HEK293 (cell line): Measurements from ENCODE around the gene MCUR1.

Experiments
- CTCF ChIP-seq: fragments of 450-650 bp; formaldehyde crosslinking; IDR thresholded peaks from 2 replicates; pipeline ENCODE4 v1.5.1; 2016; ENCODE audit warnings: missing biosample characterization, missing genetic modification characterization
- TSHZ1 ChIP-seq: fragments of 450-650 bp; formaldehyde crosslinking; IDR thresholded peaks from 2 replicates; pipeline ENCODE4 v1.5.1; 2016; ENCODE audit warnings: missing biosample characterization, missing genetic modification characterization, borderline replicate concordance
- ZNF140 ChIP-seq: fragments of 450-650 bp; formaldehyde crosslinking; IDR thresholded peaks from 2 replicates; pipeline ENCODE4 v1.5.1; 2016; ENCODE audit warnings: missing biosample characterization, missing genetic modification characterization

DNA sequence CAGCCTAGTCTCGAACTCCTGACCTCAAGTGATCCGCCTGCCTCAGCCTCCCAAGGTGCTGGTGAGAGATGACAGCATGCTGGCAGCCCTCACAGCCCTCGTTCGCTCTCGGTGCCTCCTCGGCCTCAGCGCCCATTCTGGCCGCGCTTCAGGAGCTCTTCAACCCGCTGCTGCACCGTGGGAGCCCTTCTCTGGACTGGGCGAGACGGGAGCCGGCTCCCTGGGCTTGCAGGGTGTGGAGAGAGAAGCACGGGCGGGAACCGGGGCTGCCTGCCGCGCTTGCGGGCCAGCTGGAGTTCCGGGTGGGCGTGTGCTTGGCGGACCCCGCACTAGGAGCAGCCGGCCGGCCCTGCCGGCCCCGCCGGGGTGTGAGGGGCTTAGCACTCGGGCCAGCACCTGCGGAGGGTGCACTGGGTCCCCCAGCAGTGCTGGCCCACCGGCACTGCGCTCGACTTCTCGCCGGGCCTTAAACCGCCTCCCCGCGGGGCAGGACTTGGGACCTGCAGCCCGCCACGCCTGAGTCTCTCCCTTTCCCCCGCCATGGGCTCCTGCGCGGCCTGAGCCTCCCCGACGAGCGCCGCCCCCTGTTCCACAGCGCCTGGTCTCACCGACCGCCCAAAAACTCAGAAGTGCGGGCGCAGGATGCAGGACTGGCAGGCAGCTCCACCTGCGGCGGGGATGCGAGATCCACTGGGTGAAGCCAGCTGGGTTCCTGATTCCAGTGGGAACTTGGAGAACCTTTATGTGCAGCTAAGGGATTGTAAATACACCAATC, 71.2 kb downstream of the MCUR1 start:
- no peak for TF ChIP-seq TSHZ1 (tag by site-specific recombination)
- TF ChIP-seq CTCF (tag by site-specific recombination): no peak
- no peak for TF ChIP-seq ZNF140
